Measurements from ENCODE around the gene HOXD9.

The HOXD9 gene

DNA sequence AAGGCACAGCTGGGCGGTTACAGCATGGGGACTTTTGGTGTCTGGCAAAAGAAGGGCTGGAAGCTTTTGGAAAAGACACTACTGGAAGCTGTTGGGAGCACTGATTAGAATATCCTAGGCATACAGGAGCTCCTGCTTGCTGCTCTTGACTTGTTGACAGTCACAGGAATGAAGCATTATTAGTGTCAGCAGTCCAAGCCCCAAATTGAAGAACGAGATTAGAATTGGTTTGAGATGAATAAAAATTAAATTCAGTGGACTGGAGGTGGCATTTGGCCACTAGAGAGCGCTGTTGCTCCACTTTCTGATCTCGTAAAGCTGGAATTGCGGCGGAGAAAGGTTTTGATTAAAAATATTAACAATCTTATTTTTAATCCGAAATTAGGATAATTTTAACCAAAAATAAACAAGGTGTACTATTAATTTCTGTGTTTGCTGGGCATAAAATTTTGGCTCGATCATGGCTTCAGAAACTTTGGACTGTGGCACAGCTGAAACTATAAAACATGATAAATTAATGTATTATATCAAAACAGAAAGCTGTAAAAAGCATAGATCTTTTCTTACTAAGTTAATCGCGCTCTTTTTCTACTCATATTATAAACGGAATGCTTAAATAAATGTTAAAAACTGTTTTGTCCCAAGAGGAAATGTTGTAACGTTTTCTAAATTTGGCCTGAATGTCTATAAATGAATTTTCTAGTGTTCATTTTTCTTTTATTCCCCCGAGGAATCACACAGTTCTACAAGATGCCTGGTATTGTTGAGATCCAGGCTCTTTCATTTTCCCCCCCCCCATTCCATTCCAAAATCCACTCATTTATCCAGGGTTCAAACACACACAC lies 4.6 kb downstream of the HOXD9 start:
- DNase-seq = peak; percentile 9

DNA sequence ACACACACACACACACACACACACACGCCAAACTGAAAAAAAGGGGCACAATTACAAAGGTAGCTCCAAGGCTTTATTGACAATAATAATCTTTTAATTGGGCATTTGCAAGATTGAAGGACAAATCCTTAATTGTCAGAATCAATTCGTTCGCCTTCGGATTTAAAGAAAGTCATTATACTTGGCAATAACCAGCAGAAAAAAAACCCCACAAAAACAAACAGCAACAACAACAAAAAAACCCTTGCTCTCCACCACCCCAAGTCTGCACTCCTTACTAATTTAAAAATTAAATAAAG lies 5.2 kb downstream of the HOXD9 start:
- DNase-seq = no peak

DNA sequence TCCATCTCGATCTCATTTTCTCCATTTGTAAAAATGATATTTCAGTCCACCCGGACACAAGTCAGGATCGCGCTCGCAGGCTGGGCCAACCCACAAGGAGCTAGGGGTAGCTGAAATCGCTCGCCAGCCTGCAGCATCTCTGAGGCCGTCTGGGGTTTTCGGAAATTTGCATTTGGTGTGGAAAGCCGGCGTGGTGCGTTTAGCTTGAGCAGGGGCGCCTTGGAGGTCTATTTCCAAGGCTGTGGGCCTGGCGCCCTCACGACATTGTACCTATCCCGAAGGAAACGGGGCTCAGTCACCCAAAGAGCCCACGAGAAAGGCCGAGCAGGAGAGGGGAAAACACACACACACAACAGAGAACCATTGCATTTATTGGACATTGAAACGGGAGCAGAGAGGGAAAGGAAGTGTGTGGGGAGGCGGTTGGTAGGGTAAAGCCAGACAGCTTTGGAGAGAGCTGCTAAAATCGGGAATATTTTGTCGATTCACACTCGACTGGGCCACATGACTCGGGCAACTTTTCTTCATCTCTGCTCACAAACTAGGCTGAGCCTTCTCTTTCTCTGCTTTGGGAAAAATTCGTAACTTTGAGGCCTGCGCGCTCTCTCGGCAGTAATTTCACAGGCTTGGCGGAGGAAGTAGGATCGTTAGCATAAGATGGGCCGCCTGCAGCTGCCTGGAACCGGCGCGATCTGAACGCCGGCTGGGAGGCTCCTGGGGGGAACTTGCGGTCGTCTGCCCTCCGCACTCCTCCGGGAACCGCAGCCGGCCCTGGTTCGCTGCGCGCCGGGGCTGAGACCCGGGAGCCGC lies 5.9 kb downstream of the HOXD9 start:
- DNase-seq = no peak

DNA sequence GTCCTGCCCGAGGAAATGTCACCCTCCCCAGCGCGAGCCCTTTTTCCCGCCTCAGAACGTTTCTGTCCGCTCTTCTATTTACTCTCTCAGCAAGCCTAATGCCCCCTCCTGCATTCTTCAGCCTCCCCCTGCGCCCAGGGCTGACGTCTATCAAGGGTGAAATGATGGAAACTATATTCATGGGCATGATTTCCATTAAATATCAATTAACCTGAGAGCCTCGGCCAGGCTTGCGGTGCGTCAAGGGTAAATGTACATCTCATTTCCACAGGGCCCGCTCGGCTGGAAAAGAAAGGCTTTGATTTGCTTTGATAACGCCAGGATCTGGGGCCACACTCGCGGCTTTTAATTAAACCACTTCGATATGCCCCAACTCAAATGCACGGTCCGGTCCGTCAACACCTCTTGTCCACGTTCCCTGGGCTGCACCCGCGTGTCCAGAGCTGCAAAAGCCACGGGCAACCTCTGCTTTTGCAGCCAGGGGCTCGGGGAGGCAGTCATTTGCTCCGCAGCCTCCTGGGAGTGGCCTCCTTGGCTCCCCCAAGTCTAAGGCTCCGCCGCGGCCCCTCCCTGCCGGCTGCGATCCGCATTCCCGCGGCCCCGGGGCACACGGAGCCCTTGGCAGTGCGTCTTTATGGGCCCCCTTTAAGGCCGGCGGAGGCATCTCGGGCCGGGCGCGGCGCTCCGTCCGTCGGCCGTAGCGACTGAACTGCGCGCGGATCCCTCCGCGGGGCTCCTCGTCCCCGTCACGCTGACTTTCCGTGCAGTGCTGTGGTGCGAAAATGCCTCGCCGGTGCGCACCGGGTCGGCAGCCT lies 6.7 kb downstream of the HOXD9 start, which contains the start of gene HOXD8:
HOXD8 (plus strand) TSS at position 724 of the 815 bp plus-strand sequence. CDS start 662 bp downstream, outside the sequence.
- no peak for DNase-seq

DNA sequence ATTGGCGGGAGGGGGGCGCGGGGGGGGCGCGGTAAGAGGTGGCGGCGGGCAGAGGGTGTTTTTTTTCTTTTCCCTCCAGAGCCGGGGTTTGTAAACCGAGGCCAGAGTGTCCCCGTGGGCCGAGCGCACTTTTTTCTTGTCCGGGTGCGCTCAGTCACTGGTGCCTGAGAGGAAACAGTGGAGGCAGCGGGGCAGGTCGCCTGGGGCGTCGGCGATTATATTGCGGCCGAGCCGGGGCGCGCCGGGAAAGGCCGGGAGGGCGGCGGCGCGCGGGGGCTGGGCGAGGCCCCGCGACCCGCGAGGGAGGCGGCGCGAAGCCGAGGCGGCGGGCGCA lies 7.3 kb downstream of the HOXD9 start:
- DNase-seq = no peak

DNA sequence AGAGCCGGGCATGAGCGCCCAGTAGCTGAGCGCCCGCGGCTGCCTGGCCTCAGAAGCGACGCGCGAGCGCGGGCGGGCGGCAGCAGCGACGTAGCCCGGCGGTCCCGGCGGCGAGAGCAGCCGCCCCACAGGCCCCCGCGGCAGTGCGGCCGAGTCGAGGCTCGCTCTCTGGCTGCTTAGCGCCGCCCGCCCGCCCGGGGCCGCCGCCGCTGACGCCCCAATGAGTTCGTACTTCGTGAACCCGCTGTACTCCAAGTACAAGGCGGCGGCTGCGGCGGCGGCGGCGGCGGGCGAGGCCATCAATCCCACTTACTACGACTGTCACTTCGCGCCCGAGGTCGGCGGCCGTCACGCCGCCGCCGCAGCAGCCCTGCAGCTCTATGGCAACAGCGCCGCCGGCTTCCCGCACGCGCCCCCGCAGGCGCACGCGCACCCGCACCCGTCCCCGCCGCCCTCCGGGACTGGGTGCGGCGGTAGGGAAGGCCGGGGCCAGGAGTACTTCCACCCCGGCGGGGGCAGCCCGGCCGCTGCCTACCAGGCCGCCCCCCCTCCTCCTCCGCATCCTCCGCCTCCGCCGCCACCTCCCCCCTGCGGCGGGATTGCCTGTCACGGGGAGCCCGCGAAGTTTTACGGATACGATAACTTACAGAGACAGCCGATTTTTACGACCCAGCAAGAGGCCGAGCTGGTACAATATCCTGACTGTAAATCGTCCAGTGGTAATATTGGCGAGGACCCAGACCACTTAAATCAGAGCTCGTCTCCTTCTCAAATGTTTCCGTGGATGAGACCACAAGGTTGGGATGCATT lies 7.8 kb downstream of the HOXD9 start:
- no peak for DNase-seq

DNA sequence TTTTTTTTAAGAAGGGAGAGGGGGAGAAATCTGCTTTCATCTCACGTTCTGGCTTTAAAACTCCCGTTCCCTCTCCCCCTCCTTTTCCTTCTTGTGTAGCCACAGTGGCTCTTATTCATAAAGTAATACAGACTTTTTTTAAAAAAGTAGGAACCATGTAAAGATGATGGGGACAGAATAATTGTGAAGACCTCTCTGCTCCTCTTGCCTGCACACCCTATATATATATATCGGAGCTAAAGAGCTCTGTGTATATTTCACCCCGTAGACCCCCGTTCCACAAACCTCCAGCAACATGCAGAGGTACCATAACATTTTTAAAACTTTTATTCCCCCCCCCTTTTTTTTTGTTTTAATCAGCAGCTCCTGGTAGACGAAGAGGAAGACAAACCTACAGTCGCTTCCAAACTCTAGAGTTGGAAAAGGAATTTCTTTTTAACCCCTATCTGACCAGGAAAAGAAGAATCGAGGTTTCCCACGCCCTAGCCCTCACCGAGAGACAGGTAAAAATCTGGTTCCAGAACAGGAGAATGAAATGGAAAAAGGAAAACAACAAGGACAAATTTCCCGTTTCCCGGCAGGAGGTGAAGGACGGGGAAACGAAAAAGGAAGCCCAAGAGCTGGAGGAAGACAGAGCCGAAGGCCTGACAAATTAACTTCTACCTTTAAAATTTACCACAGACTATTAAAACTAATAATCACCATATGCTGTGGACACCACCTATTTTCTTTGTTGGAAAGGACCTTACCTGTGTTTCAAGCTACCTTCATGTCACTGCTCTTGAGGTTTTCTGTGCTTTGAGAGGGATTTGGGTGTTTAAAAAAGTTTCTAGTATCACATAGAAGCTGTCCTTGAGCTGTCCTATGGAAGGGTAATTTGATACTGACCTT lies 8.7 kb downstream of the HOXD9 start:
- no peak for DNase-seq

DNA sequence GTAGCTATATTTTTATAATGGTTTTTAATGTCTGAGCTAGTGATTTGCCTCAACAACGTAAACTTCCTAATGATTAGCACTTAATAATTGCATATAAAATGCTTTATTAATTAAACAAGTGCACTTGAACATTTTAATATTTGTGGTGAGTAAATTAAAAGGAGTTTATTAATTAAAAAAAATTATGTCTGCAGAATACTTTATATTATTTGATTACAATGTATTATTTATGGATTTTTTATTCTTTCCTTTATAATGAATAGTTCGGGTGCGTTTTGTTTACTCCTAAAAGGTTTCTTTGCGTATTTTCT lies 9.3 kb downstream of the HOXD9 start:
- no peak for DNase-seq

DNA sequence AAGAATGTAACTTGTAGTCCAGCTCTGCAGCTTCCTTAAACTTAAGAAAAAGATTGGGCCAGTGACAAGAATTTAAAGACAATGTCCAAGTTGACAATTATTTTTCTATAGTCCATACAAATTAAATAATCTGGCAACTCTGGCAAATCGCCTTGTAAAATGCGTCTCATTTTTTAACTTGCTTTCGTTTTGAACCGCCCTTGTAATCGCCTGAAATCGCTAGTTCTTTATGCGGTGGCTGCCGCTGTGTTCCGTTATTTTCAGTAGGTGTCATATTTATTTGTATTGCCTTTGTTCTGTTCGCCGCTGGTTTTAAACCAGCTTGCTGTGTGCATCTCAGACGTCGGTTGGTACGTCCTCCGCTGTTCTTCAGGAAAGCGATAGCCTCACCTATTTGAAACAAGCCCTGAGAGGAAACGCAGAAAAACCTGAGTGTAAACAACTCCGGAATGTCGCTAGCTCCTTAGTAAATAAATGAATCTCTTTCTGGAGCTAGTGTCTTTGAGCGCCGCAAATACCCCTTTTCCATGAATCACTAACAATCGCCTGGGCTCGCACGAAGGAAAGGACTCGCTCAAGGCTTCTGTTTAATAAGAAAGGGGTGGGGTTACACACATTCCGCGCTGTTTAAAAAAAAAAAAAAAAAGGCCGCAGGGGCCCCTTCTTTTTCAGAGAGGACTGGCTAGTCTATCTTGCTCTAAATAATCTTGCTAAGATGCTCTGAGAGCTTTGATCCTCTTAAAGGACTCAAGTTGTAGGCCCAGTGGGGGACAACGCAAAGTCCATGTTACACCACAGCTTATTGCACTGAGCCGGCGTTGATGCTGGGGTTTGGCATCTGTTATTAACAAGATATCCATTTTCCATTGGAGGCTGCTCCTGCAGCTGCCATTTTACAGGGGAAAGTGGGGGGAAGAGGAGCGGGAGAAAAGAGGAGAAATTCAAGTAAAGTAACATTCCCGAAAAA lies 10.0 kb downstream of the HOXD9 start:
- DNase-seq = no peak

DNA sequence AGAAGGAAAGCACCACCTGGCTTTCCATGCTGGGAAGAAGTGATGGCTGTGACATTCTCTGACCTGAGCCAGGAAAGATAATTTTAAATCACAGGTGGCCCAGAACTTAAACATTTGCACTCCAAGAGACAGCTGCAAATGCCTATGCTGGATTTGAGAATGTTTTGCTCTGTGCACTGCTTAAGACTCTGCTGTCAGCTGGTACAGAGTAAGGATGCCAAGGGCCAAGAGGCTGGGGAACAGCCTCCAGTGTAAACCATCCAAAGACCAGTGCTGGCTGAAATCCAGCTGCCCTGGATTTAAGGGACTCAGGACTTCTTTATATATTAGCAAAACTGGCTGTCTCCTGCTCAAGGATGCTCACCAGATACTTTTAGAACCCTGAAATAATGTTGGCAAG lies 10.9 kb downstream of the HOXD9 start:
- no peak for DNase-seq

DNA sequence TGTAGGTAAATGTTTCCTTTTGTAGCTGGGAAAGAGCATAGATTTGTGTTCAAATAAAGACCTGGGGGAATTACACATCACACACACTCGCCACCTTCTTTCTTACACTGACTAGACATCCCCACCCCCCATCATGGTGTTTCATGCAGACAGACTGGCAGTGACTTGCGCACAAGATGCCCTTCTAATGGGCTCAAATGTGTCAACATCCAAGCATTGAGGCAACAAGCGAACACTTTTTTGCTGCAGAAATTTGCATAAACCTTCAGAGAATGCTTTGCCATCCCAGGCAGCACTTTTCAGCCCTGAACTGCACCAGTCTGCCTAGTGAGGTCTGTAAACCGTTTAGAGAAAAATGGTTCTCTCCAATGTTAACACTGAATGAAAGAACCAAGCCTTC lies 11.5 kb downstream of the HOXD9 start:
- DNase-seq = no peak

DNA sequence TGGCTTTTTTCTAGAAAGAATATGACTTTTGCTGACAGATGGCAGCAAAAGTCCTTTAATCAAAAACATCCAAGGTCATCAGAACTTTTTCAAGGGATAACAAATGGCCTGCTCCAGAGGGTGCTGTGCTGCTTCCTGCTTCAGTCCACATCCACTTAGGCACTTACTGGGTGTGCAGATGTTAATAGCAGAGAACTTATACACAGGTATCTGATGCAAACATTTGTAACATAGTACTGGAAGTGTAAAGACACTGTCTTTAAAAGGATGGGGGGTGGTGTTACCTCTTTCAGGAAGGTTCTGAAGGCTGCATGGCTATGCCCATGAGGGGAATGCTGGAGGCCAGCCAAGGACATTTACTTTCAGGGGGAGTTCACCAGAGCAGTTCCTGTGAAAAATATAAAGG lies 12.5 kb downstream of the HOXD9 start:
- DNase-seq = no peak

DNA sequence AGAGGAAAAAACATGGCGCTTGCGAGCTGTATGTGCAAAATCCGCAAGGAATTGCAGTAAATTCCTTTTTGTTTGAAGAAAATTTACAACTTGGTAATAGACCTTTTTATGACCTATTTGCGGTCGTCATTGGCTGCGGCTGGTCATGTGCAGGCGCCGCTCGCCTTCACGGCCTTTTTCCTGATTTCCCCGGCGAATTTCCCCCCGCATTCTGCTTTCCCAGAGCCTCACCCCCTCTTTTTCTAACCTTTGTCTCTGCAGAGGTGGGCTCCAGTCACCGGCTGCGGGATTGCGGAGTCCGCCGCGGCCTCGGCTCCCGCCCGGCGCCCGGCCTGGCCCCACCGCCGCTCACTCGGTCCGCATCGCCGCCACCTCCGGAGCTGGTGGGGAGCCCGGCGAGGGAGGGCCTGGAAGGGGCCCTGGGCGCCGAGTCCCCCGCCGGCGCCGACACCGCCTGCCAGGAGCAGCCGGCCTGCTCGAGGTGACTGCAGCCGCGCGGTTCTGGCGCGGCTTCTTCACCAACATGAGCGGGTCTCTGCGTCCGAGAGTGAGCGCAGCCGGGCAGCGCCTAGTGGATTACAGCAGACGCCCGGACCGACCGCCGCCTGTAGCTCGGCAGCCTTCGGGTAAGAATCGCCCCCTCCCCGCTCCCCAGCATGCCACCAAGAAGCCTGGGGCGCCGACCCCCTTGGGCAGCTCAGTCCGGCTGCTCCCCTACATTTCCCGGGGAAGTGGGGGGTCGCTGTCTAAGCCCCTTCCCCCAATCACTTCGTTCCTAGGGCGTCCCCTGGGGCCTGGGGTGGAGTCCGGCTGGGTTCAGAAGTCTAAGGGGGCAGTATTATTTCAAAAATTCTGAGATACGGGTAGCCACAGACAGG lies 14.1 kb downstream of the HOXD9 start:
- no peak for DNase-seq

DNA sequence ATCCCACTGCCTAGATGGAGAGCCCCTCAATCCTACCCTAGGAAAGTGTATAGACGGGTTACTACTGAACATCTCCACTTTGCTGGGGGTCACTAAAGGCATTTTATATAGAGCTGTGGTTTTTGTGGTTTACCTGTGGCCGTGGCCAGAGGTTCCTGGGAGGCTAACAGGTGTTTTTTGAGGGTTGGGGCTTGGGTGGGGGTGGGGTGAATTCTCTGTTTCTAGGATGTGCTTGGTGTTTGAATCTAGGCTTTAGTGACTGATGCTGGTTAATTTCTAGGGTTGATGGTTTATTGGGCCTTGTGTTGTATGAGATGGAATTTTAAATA lies 14.7 kb downstream of the HOXD9 start:
- no peak for DNase-seq

DNA sequence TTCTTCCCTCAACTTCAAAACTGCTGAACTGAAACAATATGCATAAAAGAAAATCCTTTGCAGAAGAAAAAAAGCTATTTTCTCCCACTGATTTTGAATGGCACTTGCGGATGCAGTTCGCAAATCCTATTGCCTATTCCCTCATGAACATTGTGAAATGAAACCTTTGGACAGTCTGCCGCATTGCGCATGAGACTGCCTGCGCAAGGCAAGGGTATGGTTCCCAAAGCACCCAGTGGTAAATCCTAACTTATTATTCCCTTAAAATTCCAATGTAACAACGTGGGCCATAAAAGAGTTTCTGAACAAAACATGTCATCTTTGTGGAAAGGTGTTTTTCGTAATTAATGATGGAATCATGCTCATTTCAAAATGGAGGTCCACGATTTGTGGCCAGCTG lies 15.4 kb downstream of the HOXD9 start:
- no peak for DNase-seq

DNA sequence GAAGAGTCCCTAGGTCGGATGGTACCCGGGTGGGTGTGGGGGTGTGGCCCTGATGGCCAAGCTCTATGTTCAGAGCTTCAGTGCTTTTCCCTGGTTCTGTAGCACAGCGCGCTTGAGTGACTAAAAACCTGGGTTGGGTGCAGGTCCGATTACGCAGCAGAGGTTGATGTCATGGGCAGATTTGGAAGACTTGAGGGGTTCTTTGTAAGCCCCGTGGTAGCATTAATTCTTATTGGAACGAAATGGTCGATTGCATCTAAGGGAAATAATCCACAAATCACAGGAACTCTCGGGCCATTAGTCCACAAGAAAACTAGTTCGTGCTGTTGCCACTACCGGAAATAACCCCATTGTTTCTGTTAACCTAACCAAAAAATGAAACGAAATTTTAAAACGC lies 16.0 kb downstream of the HOXD9 start:
- no peak for DNase-seq

DNA sequence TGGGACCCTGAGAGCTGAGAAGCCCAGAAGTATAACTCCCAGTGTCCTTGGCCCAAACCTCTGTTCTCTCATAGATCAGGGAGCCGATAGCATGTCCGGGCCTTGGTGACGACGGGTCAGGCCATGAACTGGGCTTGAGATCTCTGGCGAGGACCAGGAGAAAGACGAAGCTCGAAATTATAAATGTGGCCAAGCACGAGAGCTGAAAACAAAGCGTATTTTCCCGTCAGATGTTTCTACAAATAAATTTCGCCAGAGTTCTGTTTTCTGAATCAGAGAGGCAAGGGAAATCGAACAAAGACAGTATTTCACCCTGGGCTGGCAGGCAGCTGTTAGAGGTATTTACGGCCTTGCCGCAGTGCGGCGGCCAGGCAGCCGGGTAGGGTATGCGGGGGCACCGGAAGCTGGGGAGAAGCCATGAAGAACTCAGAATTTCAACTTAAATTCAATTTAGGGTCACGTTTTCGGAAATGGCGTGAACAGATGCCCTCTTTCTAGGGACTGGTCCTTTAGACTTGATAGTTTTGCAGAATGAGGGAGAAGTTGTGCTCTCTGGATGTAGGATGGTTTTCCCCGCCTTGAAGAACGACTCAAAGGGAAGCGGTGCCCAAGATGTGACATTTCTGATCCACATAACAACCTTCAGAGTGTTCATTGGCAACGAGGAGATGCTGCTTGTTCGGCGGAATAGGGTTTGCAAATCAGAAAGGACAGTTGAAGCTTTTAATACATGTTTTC lies 16.6 kb downstream of the HOXD9 start:
- DNase-seq = no peak

DNA sequence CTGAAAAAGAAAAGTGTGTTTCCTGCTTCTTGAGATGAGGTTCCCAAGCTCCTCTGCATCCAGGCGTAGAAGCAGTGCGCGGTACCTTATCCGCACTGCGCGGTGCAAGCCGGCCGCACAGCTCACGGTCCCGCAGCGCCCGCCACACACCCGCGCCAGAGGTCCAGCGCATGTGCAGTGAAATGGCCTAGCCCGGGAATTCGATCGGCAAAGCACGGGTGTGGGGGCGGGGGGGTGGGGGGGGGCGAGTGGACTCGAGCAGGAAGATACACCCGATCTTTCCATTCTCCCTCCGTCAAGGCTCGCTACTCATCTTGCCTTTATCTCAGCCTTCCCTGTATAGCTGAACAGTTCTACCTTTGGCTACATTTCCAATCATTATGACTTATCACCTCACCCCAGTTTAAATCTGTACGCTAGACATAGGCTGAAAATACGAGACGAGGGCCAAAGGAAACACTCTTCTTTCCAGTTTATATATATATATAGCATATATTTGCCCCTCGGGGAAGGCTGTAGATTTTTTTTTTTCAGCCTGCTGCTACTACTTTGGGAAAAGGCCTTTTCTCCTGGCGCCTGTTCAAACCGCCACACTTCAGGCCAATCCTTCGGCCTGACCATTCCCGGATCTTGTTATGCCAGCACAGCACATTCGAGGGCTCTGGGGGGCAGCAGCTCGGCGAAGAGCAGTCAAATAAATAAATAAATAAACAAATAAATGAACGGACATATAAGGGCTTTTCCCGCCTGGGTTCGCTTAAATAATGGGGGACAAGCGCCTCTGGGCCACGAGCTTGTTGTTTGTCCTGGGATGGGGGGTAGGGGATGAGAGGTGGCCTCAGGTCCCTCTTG lies 17.4 kb downstream of the HOXD9 start:
- no peak for DNase-seq
